ENCODE data around the gene JUND. TPM values are rescaled to one million over a fixed set of nuclear protein-coding genes. Genes with fewer than 3 reads are reported as not detected.

The JUND gene
- total RNA-seq, 1 experiment from 2014 or later, result 103 TPM

DNA sequence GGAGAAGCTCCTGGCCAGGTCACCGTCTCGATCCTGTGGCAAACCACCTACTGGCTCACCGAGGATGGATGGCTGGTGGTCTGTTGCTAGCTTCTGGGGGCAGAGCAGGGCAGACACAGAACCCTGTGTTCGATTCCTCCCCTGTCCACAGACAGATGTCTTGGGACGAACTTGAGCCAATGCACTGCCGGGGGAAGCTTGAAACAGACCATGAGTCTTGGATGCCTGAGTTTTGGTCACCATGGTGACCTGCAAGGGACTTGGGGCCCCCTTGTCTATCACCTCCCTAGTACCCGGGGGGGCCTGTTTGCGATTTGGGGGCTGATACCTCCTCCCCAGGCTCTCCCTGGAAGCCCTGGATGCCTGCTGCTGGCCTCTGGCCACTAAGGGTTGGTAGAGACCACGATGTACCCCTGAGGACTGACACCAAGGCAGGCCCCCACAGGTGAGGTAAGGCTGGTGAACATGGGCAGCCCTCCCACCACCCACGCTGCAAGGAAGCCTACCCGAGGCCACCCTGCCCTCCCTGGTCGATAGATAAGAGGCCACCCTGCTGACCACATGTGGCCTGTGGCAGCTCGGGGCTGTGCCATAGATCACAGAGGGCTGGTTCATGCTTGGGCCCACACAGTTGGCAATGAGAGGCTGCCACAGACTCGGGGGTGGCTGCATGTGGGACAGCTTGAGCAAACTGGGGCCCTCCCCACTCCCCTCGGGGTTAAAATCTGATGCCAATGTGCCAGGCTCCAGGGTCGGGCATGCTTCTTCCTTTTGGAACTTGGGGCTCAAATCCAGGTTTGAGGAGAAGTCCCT is 17.9 kb downstream of the JUND start:
- no peaks in the 10 kb centered on the region for H3K27me3 ChIP-seq (ENCODE audit: insufficient read depth, low read length)
- no peaks in the 10 kb centered on the region for H3K9me3 ChIP-seq (ENCODE audit: control insufficient read depth, low read depth, low read length)
- H2BK15ac ChIP-seq (ENCODE audit: low read depth, low read length), result no peak overlapping the region
- no peak overlapping the region for H2BK5ac ChIP-seq (ENCODE audit: insufficient read length, low read length)
- no peak overlapping the region for H3K18ac ChIP-seq (ENCODE audit: insufficient read length, low read depth, low read length)
- TF ChIP-seq CTCF (conservative IDR thresholded peaks at IDR 0.05), result no peak
- no peak overlapping the region for H4K91ac ChIP-seq (ENCODE audit: insufficient read length, low read depth, low read length)
- WGBS (ENCODE audit: extremely low coverage, insufficient read length, low lambda C conversion rate), result no CpG with 5 or more reads among the region's 16 CpGs
- Mint-ChIP-seq H3K27me3 (ENCODE audit: low read depth) (peaks cover 13% of the 10 kb centered on the region), H3K9me3 (no peaks in the 10 kb centered on the region; a peak in 2 of 5 replicates), H3K27ac (no peak overlapping the region), H3K36me3 (ENCODE audit: insufficient read depth in 1 of 3, low read depth in 3 of 3) (peaks cover 2 to 20% (median 5%) of the 10 kb centered on the region in 3 experiments; a peak in 4 of 7 replicates), H3K4me3 (no peak overlapping the region), H3K4me1 (no peaks in the 10 kb centered on the region)
- no peak overlapping the region for H2BK12ac ChIP-seq (ENCODE audit: insufficient read length, low read depth, low read length)
- no peak overlapping the region for H3K23ac ChIP-seq (ENCODE audit: insufficient read length, low read depth, low read length)
- no peak overlapping the region for H2AFZ ChIP-seq (ENCODE audit: low read length)
- no peak overlapping the region for H3K56ac ChIP-seq (ENCODE audit: insufficient read length, low read depth, low read length)
- H3K14ac ChIP-seq (ENCODE audit: insufficient read depth, low read length), result no peak overlapping the region
- no peaks in the 10 kb centered on the region for H4K20me1 ChIP-seq (ENCODE audit: control insufficient read depth, insufficient read depth, insufficient read length)
- no peak overlapping the region for H4K5ac ChIP-seq (ENCODE audit: insufficient read length, low read depth, low read length)
- no peak overlapping the region for H3T11ph ChIP-seq (ENCODE audit: low read length)
- H2BK20ac ChIP-seq (ENCODE audit: low read depth, low read length, poor library complexity, severe bottlenecking), result no peak overlapping the region
- no peak overlapping the region for H2AK5ac ChIP-seq (ENCODE audit: insufficient read length, low read length)
- H3K9ac ChIP-seq (ENCODE audit: extremely low read depth, insufficient read length, low read length), result no peak overlapping the region
- H3K79me2 ChIP-seq (ENCODE audit: insufficient read depth, low read length), result no peaks in the 10 kb centered on the region
- no peaks in the 10 kb centered on the region for H3K79me1 ChIP-seq (ENCODE audit: insufficient read depth, low read depth, low read length, poor library complexity, severe bottlenecking)
- H2BK120ac ChIP-seq (ENCODE audit: low read depth, low read length, poor library complexity, severe bottlenecking), result no peak overlapping the region
- no peaks in the 10 kb centered on the region for H3K4me1 ChIP-seq (ENCODE audit: insufficient read depth, low read length)
- H3K4ac ChIP-seq (ENCODE audit: low read depth, low read length), result no peak overlapping the region
- no peak overlapping the region for H3K27ac ChIP-seq (ENCODE audit: insufficient read length, low read depth, low read length)
- no peak overlapping the region for H3K4me2 ChIP-seq (ENCODE audit: insufficient read depth, insufficient read length, low read length)
- DNase-seq, result no peak
- no peaks in the 10 kb centered on the region for H3K23me2 ChIP-seq (ENCODE audit: insufficient read length, low read depth, low read length, poor library complexity, severe bottlenecking)
- no peak overlapping the region for H4K8ac ChIP-seq (replicated peaks; ENCODE audit: insufficient read length, low read depth, low read length)

All from H9 (cell line).